Measurements from ENCODE around the gene CREB3L1.

Gene CREB3L1

DNA sequence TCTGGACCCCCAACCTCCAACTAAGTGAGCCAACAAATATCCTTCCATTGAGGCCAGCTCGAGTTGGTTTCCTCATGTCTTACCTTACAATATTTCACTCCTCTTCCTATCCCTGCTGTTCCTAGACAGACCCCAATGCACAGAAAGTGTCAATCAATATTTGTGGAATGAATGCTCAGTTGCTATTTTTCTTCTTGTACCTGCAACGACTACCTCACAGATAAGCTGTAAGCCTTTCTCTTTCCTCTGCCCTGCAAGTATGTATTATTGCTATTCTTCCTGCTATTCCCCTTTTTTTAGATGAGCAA, 26.8 kb upstream of the CREB3L1 start:
- no peak for TF ChIP-seq TAF1 (IDR thresholded peaks at IDR 0.05; ENCODE audit: low read depth)
- no peak for TF ChIP-seq EGR1 (IDR thresholded peaks at IDR 0.05)
- TF ChIP-seq ZBTB7A (IDR thresholded peaks at IDR 0.05; ENCODE audit: low read depth): no peak
- no peak for TF ChIP-seq FOXM1 (IDR thresholded peaks at IDR 0.05; ENCODE audit: borderline replicate concordance, low read depth)
- no peak for TF ChIP-seq CREB1 (IDR thresholded peaks at IDR 0.05; ENCODE audit: low read depth)
- TF ChIP-seq TCF12 (IDR thresholded peaks at IDR 0.05; ENCODE audit: low read depth): no peak
- TF ChIP-seq, protein P1, sequence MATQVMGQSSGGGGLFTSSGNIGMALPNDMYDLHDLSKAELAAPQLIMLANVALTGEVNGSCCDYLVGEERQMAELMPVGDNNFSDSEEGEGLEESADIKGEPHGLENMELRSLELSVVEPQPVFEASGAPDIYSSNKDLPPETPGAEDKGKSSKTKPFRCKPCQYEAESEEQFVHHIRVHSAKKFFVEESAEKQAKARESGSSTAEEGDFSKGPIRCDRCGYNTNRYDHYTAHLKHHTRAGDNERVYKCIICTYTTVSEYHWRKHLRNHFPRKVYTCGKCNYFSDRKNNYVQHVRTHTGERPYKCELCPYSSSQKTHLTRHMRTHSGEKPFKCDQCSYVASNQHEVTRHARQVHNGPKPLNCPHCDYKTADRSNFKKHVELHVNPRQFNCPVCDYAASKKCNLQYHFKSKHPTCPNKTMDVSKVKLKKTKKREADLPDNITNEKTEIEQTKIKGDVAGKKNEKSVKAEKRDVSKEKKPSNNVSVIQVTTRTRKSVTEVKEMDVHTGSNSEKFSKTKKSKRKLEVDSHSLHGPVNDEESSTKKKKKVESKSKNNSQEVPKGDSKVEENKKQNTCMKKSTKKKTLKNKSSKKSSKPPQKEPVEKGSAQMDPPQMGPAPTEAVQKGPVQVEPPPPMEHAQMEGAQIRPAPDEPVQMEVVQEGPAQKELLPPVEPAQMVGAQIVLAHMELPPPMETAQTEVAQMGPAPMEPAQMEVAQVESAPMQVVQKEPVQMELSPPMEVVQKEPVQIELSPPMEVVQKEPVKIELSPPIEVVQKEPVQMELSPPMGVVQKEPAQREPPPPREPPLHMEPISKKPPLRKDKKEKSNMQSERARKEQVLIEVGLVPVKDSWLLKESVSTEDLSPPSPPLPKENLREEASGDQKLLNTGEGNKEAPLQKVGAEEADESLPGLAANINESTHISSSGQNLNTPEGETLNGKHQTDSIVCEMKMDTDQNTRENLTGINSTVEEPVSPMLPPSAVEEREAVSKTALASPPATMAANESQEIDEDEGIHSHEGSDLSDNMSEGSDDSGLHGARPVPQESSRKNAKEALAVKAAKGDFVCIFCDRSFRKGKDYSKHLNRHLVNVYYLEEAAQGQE (IDR thresholded peaks at IDR 0.05; ENCODE audit: low read depth): no peak
- no peak for TF ChIP-seq RAD21 (IDR thresholded peaks at IDR 0.05; ENCODE audit: low read depth)
- TF ChIP-seq, protein P2, sequence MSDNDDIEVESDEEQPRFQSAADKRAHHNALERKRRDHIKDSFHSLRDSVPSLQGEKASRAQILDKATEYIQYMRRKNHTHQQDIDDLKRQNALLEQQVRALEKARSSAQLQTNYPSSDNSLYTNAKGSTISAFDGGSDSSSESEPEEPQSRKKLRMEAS (IDR thresholded peaks at IDR 0.05): no peak
- TF ChIP-seq YY1 (IDR thresholded peaks at IDR 0.05; ENCODE audit: low read depth): no peak

DNA sequence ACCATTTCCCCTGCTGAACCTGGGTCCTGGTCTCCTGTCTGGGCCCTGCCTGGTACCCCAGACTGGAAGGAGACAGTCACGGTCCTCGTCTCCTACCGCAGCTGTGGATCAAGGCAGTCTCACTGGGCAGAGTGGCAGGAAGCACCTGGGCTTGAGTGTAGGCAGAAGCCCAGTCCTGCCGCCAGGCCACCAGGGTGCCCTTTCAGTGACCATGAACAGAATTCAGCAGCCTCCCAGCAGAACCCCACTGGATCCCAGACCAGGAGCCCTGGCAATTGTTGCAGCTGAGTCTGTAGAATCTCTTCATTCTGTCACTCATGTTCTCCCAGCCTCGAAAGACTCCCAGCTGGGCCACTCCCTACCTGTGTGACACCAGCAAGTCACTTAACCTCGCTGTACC, 25.5 kb upstream of the CREB3L1 start:
- TF ChIP-seq FOXM1 (IDR thresholded peaks at IDR 0.05; ENCODE audit: borderline replicate concordance, low read depth) (no peak), TAF1 (IDR thresholded peaks at IDR 0.05; ENCODE audit: low read depth) (no peak), ZBTB7A (IDR thresholded peaks at IDR 0.05; ENCODE audit: low read depth) (no peak), CEBPB (IDR thresholded peaks at IDR 0.05) (no peak), TEAD4 (IDR thresholded peaks at IDR 0.05) (no peak), YY1 (IDR thresholded peaks at IDR 0.05; ENCODE audit: low read depth) (no peak), EGR1 (IDR thresholded peaks at IDR 0.05) (no peak), EP300 (IDR thresholded peaks at IDR 0.05; ENCODE audit: borderline replicate concordance) (no peak), TCF12 (IDR thresholded peaks at IDR 0.05; ENCODE audit: low read depth) (no peak), CREB1 (IDR thresholded peaks at IDR 0.05; ENCODE audit: low read depth) (no peak)
- TF ChIP-seq, protein P1 (IDR thresholded peaks at IDR 0.05; ENCODE audit: low read depth): no peak
- TF ChIP-seq, protein P3, sequence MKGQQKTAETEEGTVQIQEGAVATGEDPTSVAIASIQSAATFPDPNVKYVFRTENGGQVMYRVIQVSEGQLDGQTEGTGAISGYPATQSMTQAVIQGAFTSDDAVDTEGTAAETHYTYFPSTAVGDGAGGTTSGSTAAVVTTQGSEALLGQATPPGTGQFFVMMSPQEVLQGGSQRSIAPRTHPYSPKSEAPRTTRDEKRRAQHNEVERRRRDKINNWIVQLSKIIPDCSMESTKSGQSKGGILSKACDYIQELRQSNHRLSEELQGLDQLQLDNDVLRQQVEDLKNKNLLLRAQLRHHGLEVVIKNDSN (IDR thresholded peaks at IDR 0.05): no peak
- TF ChIP-seq, protein P2 (IDR thresholded peaks at IDR 0.05): no peak

DNA sequence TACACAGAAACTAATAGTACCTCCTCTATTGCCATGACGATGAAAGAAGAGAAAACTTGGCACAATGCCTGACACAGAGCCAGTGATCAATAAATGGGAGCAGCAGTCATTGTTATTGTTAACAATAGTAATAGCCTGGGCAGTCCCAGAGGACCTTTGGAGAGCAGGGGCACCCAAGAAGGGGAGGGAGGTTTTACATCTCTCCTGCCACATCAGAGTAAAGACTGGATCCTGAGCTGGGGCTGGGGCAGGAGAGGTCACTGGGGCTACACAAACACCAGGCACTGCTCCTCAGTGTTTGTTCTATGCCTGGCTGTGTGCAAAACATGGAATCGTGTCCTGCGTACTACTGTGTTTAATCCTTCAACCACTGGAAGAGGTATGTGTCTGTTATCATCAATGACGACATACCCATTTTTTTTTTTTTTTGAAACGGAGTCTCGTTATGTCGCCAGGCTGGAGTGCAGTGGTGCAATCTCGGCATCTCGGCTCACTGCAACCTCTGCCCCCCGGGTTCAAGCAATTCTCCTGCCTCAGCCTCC, 25.0 kb upstream of the CREB3L1 start:
- TF ChIP-seq CREB1 (IDR thresholded peaks at IDR 0.05; ENCODE audit: low read depth) (no peak), NFIC (IDR thresholded peaks at IDR 0.05) (no peak), EGR1 (IDR thresholded peaks at IDR 0.05) (no peak)

DNA sequence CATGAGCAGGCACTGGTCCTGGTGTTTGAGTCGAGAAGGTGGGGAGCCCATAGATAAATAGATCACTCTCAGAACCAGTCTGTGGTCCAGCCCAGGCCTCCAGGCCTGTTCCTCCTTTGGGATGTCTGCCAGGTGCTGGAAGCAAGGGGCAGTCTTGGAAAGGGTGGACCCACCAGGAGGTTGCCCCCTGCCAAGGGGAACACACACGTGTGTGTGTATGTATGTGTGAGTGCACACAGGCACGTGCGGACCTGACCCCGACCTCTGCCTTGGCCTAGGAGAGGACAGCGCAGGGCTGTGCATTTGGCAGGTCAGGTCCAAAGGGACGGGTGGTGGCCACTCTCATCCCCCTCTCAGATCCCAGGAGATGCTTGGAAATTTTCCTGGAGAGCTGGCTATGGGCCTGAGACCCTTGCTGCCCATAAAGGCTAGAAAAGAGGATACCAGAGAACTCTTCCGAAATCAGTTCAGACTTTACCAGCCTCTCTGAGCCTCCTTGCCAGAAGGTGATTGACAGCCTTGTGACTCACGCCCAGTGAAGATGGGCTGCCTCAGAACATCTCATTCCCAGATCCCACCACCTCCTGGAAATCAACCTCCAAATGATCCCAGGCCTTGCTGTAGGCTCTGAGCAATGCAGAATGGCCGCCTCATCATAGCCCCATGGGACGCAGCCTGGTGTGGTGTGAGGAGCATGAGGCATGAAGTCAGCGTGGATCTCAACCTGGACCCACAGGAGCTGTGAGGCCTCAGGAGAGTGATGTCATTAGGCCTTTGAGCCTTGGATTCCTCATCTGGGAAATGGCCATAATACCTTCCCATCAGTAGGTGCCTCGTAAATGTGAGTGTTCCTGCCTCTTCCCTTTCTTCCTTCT, 24.0 kb upstream of the CREB3L1 start:
- TF ChIP-seq FOXM1 (IDR thresholded peaks at IDR 0.05; ENCODE audit: borderline replicate concordance, low read depth): no peak
- TF ChIP-seq TEAD4 (IDR thresholded peaks at IDR 0.05): no peak
- no peak for TF ChIP-seq CEBPB (IDR thresholded peaks at IDR 0.05)
- TF ChIP-seq EGR1 (IDR thresholded peaks at IDR 0.05): no peak
- no peak for TF ChIP-seq EP300 (IDR thresholded peaks at IDR 0.05; ENCODE audit: borderline replicate concordance)
- TF ChIP-seq CREB1 (IDR thresholded peaks at IDR 0.05; ENCODE audit: low read depth): no peak
- no peak for TF ChIP-seq TAF1 (IDR thresholded peaks at IDR 0.05; ENCODE audit: low read depth)
- TF ChIP-seq, protein P2 (IDR thresholded peaks at IDR 0.05): no peak
- TF ChIP-seq TCF12 (IDR thresholded peaks at IDR 0.05; ENCODE audit: low read depth): no peak
- TF ChIP-seq RAD21 (IDR thresholded peaks at IDR 0.05; ENCODE audit: low read depth): no peak
- no peak for TF ChIP-seq ZBTB7A (IDR thresholded peaks at IDR 0.05; ENCODE audit: low read depth)
- no peak for TF ChIP-seq NFIC (IDR thresholded peaks at IDR 0.05)
- TF ChIP-seq, protein P1 (IDR thresholded peaks at IDR 0.05; ENCODE audit: low read depth): no peak
